ENCODE data around the gene MRPL20.
"Not testable (repeated sequence)": the region's sequence is repeated elsewhere in the genome, so short reads cannot be mapped to it uniquely, and the experiment has no call there.

The MRPL20 gene

DNA sequence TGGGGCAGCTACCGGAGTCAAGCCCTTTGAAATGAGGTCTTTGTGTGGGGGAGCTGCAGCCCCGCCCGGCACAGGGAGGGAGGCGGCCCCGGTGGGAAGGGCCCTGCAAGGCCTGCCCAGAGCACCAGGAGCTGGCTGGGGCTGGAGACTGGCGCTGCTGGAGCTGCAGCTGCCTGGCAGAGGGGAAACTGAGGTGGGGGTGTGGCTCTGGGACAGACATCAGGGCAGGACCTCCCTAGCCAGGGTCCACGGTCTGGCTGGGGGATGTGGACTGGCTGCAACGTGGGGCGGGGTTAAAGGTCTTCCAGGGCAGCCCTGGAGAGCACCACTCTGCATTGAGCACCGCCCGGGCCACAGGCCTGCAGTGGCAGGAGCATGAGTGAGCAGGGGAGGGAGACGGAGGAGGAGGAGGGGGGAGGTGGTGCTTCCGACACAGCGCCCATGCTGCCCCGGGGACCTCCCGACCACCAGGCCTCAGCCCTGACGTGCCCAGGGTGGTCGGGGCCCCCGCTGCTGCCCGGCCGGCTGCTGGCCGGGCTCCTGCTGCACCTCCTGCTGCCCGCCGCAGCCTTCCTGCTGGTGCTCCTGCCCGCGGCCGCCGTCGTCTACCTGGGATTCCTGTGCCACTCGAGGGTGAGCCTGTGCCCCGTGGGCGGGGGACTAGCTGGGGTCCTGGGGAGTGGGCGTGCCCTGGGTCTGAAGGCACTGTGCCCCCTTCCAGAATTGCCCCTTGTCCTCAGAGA is 18.8 kb upstream of the MRPL20 start:
- DNase-seq = no peak

DNA sequence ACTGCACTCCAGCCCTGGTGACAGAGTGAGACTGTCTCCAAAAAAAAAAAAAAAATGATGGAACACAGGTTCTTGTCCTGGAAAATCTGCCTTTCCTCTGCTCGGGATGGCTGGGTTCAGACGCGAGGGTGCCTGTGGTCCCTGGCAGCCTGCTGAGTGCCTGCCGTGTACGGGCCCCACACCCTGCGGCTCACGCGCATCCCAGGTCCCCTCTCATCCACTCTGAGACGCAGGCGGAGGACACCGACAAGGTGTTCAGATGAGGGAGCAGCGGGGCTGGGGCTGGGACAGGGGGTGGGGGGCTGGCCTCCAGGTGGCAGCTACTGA is 18.3 kb upstream of the MRPL20 start:
- DNase-seq = no peak

DNA sequence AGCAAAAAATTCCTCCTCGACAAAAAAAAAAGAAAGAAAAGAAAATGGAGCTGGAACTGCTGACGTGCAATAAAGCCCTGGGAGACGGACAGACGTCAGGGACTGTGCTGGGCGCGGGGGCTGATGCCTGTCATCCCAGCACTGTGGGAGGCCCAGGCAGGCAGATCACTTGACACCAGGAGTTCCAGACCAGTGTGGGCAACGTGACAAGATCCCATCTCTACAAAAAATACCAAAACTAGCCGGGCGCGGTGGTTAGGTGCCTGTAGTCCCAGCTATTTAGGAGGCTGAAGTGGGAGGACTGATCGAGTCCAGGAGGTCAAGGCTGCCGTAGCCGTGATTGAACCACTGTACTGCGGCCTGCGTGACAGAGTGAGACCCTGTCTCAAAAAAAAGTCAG is 17.6 kb upstream of the MRPL20 start:
- DNase-seq = no peak

DNA sequence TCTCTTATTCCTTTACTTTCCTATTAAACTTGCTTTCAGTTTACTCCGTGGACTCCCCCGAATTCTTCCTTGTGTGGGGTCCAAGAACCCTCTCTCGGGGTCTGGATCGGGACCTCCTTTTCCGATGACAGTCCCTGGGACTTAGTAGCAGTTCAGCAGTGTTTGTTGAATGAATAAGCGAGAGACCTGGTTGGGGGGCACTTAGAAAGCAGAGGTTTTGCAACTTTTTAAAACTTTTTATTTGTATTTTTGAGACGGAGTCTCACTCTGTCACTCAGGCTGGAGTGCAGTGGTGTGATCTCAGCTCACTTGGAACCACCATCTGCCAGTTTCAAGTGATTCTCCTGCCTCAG is 16.1 kb upstream of the MRPL20 start:
- DNase-seq = no peak

DNA sequence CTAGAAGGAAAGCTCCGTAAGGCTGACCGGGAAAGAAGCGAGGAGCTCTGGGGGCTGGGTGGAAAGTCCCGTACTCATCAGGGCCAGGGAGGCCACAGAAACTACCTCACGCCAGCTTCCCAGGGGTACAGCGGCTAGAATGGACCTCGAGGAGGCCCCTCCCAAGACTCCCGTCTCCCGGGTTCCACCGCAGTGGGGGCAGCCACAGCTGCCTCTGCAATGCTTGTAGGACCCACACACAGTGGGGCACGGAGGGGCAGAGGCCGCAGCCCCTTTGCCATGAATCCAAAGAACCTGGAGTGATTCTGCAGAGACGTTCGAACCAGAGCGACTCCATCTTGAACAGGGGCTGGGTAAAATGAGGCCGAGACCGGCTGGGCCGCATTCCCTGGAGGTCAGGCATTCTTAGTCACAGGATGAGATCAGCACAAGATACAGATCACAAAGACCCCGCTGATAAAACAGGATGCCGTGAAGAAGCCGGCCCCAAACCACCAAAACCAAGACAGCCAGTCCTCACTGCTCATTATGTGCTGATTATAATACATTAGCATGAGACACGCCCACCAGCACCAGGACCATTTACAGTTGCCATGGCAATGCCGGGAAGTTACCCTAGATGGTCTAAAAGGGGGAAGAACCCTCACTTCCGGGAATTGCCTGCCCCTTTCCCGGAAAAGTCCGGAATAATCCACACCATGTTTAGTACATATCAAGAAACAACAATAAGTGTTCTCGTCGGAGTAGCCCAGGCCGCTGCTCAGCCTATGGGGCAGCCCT is 15.6 kb upstream of the MRPL20 start:
- DNase-seq = no peak

DNA sequence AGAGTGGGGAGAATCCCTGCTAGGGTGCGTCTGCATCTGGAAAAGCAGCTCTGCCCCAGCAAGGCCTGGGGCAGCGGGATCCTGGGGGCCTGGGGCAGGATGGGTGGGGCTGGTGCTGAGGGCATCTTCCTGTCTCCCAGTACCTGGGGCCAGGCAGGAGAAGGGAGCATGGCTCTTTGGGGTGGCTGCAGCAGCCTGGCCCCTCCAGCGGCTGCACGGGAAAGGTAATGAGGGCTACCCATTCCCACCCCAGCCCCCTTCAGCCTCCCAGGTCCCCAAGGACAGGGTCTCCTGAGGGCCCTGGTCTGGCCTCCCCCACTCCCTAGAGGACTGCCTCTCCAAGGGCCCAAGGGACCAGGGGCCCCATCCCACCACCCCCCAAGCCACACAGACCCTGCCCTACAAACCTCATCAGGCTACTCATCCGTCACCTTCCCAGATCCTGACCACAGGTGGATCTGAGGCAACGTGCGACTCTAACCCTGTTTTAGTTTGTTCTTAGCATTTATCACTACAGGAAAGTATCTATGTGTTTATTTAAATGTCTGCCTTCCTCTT is 14.9 kb upstream of the MRPL20 start:
- DNase-seq = no peak

- DNase-seq = no peak
Measured at GRCh38 chr1:1421147-1421906, 14.2 kb upstream of the MRPL20 start, which contains the start of gene ANKRD65. TSS of gene ANKRD65 (minus strand) at chr1:1421276. CDS start at chr1:1421005, 271 bp downstream.

DNA sequence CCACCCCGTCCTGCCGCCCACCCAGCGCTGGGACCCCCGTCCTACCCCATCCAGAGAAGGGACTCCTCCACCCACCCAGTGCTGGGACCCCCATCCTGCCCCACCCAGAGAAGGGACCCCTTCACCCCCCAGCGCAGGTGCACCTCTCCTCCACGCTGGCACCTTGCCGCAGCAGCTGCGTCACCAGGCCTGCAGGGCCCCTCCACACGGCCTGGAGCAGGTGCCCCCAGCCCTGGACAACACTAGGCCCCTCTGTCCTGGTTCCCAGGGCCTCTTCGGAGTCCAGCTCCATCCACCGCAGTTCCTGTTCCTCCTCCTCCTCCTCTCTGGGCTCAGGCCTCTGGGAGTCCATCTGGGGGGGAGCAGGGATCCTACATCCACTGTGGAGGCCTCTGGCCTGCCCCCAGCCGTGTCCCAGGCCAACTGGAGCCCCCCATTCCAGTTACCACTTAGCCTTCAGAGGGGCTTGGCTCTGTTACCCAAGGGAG is 13.6 kb upstream of the MRPL20 start:
- no peak for DNase-seq

DNA sequence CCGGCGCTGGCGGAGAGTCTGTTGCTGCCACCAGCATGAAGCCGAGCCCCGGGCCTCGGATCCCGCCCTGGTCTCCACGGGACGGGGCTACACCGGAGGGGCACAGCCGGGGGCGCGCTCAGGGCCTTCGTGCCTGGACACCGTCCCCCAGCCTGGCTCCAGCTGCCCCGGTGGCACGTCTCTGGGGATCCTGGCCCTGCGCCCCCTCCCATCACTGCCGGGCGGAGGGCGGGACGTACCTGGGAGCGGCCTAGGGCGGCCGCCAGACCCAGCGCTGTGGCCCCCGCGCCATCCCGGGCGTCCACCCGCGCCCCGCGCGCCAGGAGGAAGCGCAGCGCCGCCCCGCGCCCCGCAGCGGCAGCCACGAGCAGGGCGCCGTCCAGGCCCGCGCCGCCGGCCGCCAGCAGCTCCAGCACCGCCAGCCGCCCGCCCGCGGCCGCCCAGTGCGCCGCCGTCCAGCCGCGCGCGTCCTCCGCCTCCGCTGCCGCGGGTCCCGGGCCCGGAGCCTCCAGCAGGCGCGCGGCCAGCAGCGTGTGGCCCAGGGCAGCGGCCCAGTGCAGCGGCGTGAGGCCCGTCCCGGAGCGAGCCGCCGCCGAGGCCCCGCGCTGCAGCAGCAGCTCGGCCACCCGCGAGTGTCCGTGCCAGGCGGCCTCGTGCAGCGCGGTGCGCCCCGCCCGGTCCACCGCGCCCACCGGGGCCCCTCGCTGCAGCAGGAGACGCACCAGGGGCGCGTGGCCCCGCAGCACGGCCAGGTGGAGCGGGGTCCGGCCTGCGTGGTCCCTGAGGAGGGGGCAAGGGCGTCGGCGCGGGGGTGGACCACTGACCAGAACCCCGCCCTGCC is 12.9 kb upstream of the MRPL20 start:
- DNase-seq = no peak

GRCh38 chr1:1419363-1419812 is 12.3 kb upstream of the MRPL20 start:
- no peak for DNase-seq

- no peak for DNase-seq
Measured at GRCh38 chr1:1418464-1419362, 11.6 kb upstream of the MRPL20 start.

- not testable (repeated sequence) for DNase-seq
Measured at GRCh38 chr1:1417825-1418463, 10.9 kb upstream of the MRPL20 start.

- not testable (repeated sequence) for DNase-seq
Measured at GRCh38 chr1:1417396-1417795, 10.3 kb upstream of the MRPL20 start.

DNA sequence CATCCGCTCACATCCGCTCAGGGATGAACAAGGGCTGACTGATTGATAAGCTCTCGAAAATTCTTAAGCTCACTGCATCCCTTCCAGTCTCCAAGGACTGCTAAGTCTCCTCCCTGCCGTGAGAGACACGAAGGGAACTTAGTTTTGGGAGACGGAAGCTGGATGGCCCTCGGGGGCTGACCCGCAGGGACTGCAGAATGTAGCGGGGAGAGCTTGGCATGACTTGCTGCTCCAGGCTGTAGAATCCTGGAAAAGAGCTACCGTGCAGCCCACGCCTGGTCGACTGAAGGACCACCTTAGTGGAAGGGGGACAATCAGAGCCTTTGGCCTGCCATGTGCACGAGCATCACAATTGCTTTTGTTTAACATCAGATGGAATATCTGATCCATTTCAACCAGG is 8.7 kb upstream of the MRPL20 start:
- no peak for DNase-seq

DNA sequence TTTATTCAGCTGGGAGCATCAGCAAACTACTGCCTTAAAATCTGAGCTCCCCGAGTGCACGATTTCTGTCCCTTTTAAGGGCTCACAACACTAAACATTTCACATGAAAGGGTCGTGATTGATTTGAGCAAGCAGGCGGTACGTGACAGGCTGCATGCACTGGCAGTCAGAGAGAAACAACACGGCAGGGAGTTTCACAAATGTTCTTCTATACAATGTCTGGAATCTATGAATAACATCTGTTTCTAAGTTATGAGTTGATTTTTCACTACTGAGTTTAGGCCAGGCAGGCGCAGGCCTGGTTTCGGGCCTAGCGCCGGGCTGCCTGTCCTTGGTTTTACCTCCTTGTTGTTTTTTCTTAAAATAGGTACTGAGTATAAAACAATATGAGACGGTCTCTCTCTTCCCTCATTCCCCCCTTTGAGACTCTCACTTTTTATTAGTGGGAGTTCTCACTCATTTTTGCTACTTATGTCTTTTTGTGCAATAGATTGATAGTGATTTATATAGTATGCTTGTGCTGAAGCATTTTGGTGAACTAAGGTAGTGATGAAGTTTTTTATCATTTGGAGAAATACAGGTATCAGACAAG is 5.3 kb upstream of the MRPL20 start:
- DNase-seq = not testable (repeated sequence)

- DNase-seq = no peak
Measured at GRCh38 chr1:1411626-1412025, 4.5 kb upstream of the MRPL20 start.

DNA sequence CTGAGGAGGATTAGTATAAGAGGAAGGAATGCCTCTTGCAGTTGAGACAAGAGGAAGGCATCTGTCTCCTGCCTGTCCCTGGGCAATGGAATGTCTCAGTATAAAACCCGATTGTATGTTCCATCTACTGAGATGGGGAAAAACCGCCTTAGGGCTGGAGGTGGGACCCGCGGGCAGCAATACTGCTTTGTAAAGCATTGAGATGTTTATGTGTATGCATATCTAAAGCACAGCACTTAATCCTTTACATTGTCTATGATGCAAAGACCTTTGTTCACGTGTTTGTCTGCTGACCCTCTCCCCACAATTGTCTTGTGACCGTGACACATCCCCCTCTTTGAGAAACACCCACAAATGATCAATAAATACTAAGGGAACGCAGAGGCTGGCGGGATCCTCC is 3.1 kb upstream of the MRPL20 start:
- DNase-seq = not testable (repeated sequence)

DNA sequence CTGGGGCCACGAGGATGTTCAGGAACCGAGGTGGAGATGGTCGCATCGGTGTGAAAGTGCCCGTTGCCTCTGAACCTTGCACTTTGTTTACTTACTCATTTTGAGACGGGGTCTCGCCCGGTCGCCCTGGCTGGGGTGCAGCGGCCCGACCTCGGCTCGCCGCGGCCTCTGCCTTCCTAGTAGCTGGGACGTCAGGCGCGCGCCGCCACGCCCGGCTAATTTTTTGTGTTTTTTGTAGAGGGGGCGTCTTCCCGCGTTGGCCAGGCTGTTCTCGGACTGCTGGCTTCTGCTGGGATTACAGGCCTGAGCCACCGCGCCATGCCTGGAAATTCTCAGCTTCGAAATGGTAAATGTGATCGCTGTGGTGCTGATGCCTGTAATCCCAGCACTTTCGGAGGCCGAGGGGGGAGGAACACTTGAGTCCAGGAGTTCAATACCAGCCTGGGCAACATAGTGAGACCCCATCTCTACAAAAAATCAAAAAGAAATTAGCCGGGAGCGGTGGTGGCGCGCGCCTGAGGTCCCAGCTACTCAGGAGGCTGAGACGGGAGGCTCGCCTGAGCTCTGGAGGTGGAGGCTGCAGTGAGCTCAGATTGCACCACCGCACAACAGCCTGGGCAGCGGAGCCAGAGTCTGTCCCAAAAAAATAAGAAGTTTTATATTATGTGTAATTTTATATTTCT is 684 bp upstream of the MRPL20 start:
- DNase-seq = peak; percentile 18

DNA sequence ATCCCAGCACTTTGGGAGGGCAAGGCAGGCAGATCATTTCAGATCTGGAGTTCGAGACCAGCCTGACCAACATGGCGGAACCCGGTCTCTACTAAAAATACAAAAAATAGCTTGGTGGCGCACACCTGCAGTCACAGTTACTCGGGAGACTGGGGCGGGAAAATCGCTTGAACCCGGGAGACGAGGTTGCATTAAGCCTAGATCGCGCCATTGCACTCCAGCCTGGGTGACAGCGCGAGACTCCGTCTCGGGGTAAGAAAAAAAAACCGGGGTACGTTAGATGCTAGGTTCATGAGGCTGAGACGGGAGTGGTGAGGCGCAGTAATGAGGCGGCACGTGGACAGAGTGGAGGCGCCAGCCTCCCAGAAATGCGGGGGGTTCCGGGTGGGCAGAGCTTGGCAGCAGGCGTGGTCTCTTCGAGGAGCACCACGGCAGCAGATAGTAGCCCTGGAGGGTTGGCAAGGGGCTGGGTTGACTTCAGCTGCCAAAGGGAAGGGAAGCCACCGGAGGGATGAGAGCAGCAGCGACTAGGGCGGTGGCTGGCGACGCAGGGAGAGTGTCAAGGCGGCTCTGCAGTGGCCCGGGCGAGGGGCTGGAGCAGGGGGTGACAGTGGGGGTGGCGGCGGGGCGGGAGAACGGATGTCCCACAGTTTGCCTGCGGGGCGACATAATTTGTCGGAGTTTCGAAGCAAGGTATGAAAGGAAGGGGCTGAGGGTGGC is 832 bp downstream of the MRPL20 start:
- no peak for DNase-seq

All from CD4-positive, alpha-beta T cell treated with Interferon gamma for 1 hour (primary cell).